Endothelial cell of umbilical vein (primary cell): Measurements from ENCODE around the gene CDK6.

ENCODE experiments used
- CTCF ChIP-seq, 2 donors: IDR thresholded peaks; 1 replicate in 1 of 2; 2 replicates in 1 of 2; pipeline ENCODE4 v1.5.1; 2011; ENCODE audit warnings: low read length in 2 of 2, mild to moderate bottlenecking in 2 of 2, moderate library complexity in 2 of 2, control low read depth in 1 of 2, inconsistent platforms in 1 of 2, low read depth in 1 of 2; ENCODE audit not compliant: insufficient read depth in 1 of 2; ENCODE audit errors: extremely low read depth in 1 of 2
- EZH2 ChIP-seq: IDR thresholded peaks from 2 replicates; pipeline ENCODE4 v1.6.1; 2012; ENCODE audit warnings: borderline replicate concordance, low read depth, mild to moderate bottlenecking, moderate library complexity, low read length, inconsistent platforms; ENCODE audit not compliant: severe bottlenecking

- TF ChIP-seq CTCF (IDR thresholded peaks at IDR 0.05; ENCODE audit: extremely low read depth in 1 of 2, insufficient read depth in 1 of 2, low read depth in 1 of 2, low read length in 2 of 2): no peak
- TF ChIP-seq EZH2: no peak
These were observed 99.5 kb downstream of the CDK6 start for GRCh38 chr7:92736870-92737269.
